HEK293 (cell line): ENCODE data around the gene DGKH.

Experiments used
- ZNF140 ChIP-seq: fragments of 450-650 bp; formaldehyde crosslinking; IDR thresholded peaks from 2 replicates; pipeline ENCODE4 v1.5.1; 2016; ENCODE audit warnings: missing biosample characterization, missing genetic modification characterization
- ZNF146 ChIP-seq: fragments of 450-650 bp; formaldehyde crosslinking; IDR thresholded peaks from 2 replicates; pipeline ENCODE4 v1.5.1; 2016; ENCODE audit warnings: missing biosample characterization, missing genetic modification characterization
- ZNF23 ChIP-seq: fragments of 450-650 bp; formaldehyde crosslinking; IDR thresholded peaks from 2 replicates; pipeline ENCODE4 v1.5.1; 2016; ENCODE audit warnings: missing biosample characterization, missing genetic modification characterization, borderline replicate concordance
- ZNF423 ChIP-seq: fragments of 450-650 bp; formaldehyde crosslinking; IDR thresholded peaks from 2 replicates; pipeline ENCODE4 v1.5.1; 2016; ENCODE audit warnings: missing biosample characterization, missing genetic modification characterization
- TF ChIP-seq, protein P1 (sequence below): fragments of 450-650 bp; formaldehyde crosslinking; IDR thresholded peaks from 2 replicates; pipeline ENCODE4 v1.5.1; 2016; ENCODE audit warnings: missing biosample characterization, missing genetic modification characterization
- TF ChIP-seq, protein P2 (sequence below): fragments of 450-650 bp; formaldehyde crosslinking; IDR thresholded peaks from 2 replicates; pipeline ENCODE4 v1.5.1; 2016; ENCODE audit warnings: missing biosample characterization, missing genetic modification characterization, low read depth

DNA sequence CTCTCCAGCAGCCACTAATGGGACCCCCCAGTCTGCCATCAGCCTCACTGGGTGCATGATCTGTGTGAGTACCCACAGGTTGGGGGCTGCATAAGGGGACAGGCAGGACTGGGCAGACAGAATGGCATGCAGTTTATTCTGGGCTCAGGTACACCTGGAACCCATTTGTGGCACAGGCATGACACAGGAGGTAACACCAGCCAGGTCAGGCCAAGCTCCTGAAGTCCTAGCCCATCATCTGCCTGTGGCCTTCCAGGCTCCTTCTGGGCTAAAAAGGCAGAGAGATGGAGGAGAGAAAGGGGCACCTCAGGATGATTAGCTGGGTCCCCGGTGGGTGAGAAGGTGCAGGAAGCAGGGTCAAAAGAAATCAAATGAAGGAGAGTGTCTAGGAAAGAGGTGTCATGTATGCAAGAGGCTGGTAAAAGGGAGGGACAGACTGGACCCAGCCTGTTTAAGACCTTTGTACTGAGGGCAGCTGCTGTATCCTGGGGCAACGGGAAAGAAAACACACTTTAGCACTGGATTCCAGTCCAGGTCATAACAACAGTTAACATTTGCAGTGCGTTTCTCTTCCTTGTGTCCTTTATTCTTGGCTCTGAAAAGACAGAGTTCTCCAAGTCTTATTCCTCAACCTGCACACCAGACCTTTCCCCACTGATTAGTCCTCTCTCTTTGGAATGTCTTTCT, 20.2 kb upstream of the DGKH start:
- TF ChIP-seq ZNF423 (no peak), ZNF140 (tag by site-specific recombination) (no peak), ZNF146 (no peak), ZNF23 (tag by site-specific recombination) (no peak)
- TF ChIP-seq, protein P1, sequence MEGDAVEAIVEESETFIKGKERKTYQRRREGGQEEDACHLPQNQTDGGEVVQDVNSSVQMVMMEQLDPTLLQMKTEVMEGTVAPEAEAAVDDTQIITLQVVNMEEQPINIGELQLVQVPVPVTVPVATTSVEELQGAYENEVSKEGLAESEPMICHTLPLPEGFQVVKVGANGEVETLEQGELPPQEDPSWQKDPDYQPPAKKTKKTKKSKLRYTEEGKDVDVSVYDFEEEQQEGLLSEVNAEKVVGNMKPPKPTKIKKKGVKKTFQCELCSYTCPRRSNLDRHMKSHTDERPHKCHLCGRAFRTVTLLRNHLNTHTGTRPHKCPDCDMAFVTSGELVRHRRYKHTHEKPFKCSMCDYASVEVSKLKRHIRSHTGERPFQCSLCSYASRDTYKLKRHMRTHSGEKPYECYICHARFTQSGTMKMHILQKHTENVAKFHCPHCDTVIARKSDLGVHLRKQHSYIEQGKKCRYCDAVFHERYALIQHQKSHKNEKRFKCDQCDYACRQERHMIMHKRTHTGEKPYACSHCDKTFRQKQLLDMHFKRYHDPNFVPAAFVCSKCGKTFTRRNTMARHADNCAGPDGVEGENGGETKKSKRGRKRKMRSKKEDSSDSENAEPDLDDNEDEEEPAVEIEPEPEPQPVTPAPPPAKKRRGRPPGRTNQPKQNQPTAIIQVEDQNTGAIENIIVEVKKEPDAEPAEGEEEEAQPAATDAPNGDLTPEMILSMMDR (tag by site-specific recombination), result no peak
- TF ChIP-seq, protein P2, sequence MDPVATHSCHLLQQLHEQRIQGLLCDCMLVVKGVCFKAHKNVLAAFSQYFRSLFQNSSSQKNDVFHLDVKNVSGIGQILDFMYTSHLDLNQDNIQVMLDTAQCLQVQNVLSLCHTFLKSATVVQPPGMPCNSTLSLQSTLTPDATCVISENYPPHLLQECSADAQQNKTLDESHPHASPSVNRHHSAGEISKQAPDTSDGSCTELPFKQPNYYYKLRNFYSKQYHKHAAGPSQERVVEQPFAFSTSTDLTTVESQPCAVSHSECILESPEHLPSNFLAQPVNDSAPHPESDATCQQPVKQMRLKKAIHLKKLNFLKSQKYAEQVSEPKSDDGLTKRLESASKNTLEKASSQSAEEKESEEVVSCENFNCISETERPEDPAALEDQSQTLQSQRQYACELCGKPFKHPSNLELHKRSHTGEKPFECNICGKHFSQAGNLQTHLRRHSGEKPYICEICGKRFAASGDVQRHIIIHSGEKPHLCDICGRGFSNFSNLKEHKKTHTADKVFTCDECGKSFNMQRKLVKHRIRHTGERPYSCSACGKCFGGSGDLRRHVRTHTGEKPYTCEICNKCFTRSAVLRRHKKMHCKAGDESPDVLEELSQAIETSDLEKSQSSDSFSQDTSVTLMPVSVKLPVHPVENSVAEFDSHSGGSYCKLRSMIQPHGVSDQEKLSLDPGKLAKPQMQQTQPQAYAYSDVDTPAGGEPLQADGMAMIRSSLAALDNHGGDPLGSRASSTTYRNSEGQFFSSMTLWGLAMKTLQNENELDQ, result no peak
